ENCODE results near the gene PRDM16.

Gene PRDM16

GRCh38 chr1:3397311-3397710 lies 328.3 kb downstream of the PRDM16 start:
- Histone ChIP-seq H3K79me2 (ENCODE audit: low read length) (no peaks in the 10 kb centered on the region), H3K27ac (ENCODE audit: low read length) (no peak overlapping the region), H4K20me1 (ENCODE audit: insufficient read depth, low read length) (no peaks in the 10 kb centered on the region), H3K4me1 (ENCODE audit: low read length) (no peaks in the 10 kb centered on the region), H3K9me3 (replicated peaks; ENCODE audit: insufficient read depth, low read length) (no peaks in the 10 kb centered on the region), H3K9me2 (replicated peaks; ENCODE audit: insufficient read depth, low read length) (no peaks in the 10 kb centered on the region), H3K27me3 (replicated peaks; ENCODE audit: insufficient read depth, low read length) (peaks cover 100% of the 10 kb centered on the region), H3K4me3 (ENCODE audit: low read length) (no peak overlapping the region), H3K9ac (ENCODE audit: low read length) (no peak overlapping the region), H2AFZ (ENCODE audit: low read length) (no peak overlapping the region), H3K4me2 (ENCODE audit: low read depth, low read length) (no peak overlapping the region), H3K36me3 (replicated peaks; ENCODE audit: insufficient read depth, low read length) (no peaks in the 10 kb centered on the region), H3F3A (ENCODE audit: insufficient read depth, low read length) (no peaks in the 10 kb centered on the region)
- DNase-seq, result no peak
- TF ChIP-seq EZH2 (optimal IDR thresholded peaks at IDR 0.05; ENCODE audit: low read depth, low read length), result no peak
- TF ChIP-seq EZH2phosphoT487 (IDR thresholded peaks at IDR 0.05; ENCODE audit: low read length), result no peak
- TF ChIP-seq CTCF (IDR thresholded peaks at IDR 0.05; ENCODE audit: low read length), result no peak

- Histone ChIP-seq H3K4me3 (ENCODE audit: low read length) (no peak overlapping the region), H3K79me2 (ENCODE audit: low read length) (no peaks in the 10 kb centered on the region), H3K36me3 (replicated peaks; ENCODE audit: insufficient read depth, low read length) (no peaks in the 10 kb centered on the region), H3F3A (ENCODE audit: insufficient read depth, low read length) (no peaks in the 10 kb centered on the region), H4K20me1 (ENCODE audit: insufficient read depth, low read length) (no peaks in the 10 kb centered on the region), H3K27me3 (replicated peaks; ENCODE audit: insufficient read depth, low read length) (peaks cover 100% of the 10 kb centered on the region), H3K9ac (ENCODE audit: low read length) (no peak overlapping the region), H2AFZ (ENCODE audit: low read length) (no peak overlapping the region), H3K9me2 (replicated peaks; ENCODE audit: insufficient read depth, low read length) (no peaks in the 10 kb centered on the region), H3K27ac (ENCODE audit: low read length) (no peak overlapping the region), H3K4me2 (ENCODE audit: low read depth, low read length) (no peak overlapping the region), H3K4me1 (ENCODE audit: low read length) (no peaks in the 10 kb centered on the region), H3K9me3 (replicated peaks; ENCODE audit: insufficient read depth, low read length) (no peaks in the 10 kb centered on the region)
- no peak for DNase-seq
- TF ChIP-seq CTCF (IDR thresholded peaks at IDR 0.05; ENCODE audit: low read length), result no peak
- TF ChIP-seq EZH2phosphoT487 (IDR thresholded peaks at IDR 0.05; ENCODE audit: low read length), result no peak
- TF ChIP-seq EZH2 (optimal IDR thresholded peaks at IDR 0.05; ENCODE audit: low read depth, low read length), result no peak
These were observed 329.6 kb downstream of the PRDM16 start for GRCh38 chr1:3398396-3399140.

- no peaks in the 10 kb centered on the region for H4K20me1 ChIP-seq (ENCODE audit: insufficient read depth, low read length)
- no peak overlapping the region for H3K9ac ChIP-seq (ENCODE audit: low read length)
- H3K79me2 ChIP-seq (ENCODE audit: low read length), result no peaks in the 10 kb centered on the region
- no peaks in the 10 kb centered on the region for H3K9me3 ChIP-seq (replicated peaks; ENCODE audit: insufficient read depth, low read length)
- H3K36me3 ChIP-seq (replicated peaks; ENCODE audit: insufficient read depth, low read length), result no peaks in the 10 kb centered on the region
- H2AFZ ChIP-seq (ENCODE audit: low read length), result no peak overlapping the region
- H3K4me3 ChIP-seq (ENCODE audit: low read length), result no peak overlapping the region
- no peaks in the 10 kb centered on the region for H3K4me1 ChIP-seq (ENCODE audit: low read length)
- TF ChIP-seq EZH2 (optimal IDR thresholded peaks at IDR 0.05; ENCODE audit: low read depth, low read length) (no peak), CTCF (IDR thresholded peaks at IDR 0.05; ENCODE audit: low read length) (no peak), EZH2phosphoT487 (IDR thresholded peaks at IDR 0.05; ENCODE audit: low read length) (no peak)
- H3K27me3 ChIP-seq (replicated peaks; ENCODE audit: insufficient read depth, low read length), result peaks cover 100% of the 10 kb centered on the region
- H3K4me2 ChIP-seq (ENCODE audit: low read depth, low read length), result no peak overlapping the region
- no peaks in the 10 kb centered on the region for H3K9me2 ChIP-seq (replicated peaks; ENCODE audit: insufficient read depth, low read length)
- H3K27ac ChIP-seq (ENCODE audit: low read length), result no peak overlapping the region
- DNase-seq, result no peak
- H3F3A ChIP-seq (ENCODE audit: insufficient read depth, low read length), result no peaks in the 10 kb centered on the region
These were observed 330.7 kb downstream of the PRDM16 start for GRCh38 chr1:3399732-3400131.
